Peyer's patch (tissue), 4 donors: ENCODE results near the gene GFRA4. TPM values are rescaled to one million over a fixed set of nuclear protein-coding genes. Genes with fewer than 3 reads are reported as not detected.

Source experiments
- DNase-seq, 3 donors: peaks; one replicate each; pipeline ENCODE4 v3.0.0-alpha.2; 2017 to 2019
- H3K27ac ChIP-seq, 4 donors: fragments of 200-600 bp; sonication (generic); one replicate each; pipeline ENCODE4 v1.5.1; 2016 to 2019
- H3K27me3 ChIP-seq, 2 donors: fragments of 200-600 bp; sonication (generic); one replicate each; pipeline ENCODE4 v1.5.1; 2019
- H3K36me3 ChIP-seq, 3 donors: fragments of 200-600 bp; sonication (generic); one replicate each; pipeline ENCODE4 v1.5.1; 2016 to 2019
- H3K4me1 ChIP-seq, 4 donors: fragments of 200-600 bp; sonication (generic); one replicate each; pipeline ENCODE4 v1.5.1; 2016 to 2019
- H3K4me3 ChIP-seq, 4 donors: fragments of 200-600 bp; sonication (generic); 1 replicate in 3 of 4; 2 replicates in 1 of 4; pipeline ENCODE4 v1.5.1; 2016 to 2019; ENCODE audit warnings: mild to moderate bottlenecking in 1 of 4
- H3K9me3 ChIP-seq, 4 donors: fragments of 200-600 bp; sonication (generic); one replicate each; pipeline ENCODE4 v1.5.1; 2016 to 2019; ENCODE audit warnings: mild to moderate bottlenecking in 1 of 4
- CTCF ChIP-seq, 6 experiments: fragments of 450-650 bp in 4 of 6; fragments of 200-600 bp in 2 of 6; sonication (generic) in 1 of 6; IDR thresholded peaks; one replicate each; pipeline ENCODE4 v1.5.1; 2017 to 2019; ENCODE audit warnings: antibody characterized with exemption in 6 of 6, mild to moderate bottlenecking in 3 of 6, moderate library complexity in 1 of 6
- POLR2A ChIP-seq, 2 donors: fragments of 450-650 bp; IDR thresholded peaks; one replicate each; pipeline ENCODE4 v1.5.1; 2017; ENCODE audit warnings: antibody characterized with exemption in 2 of 2, mild to moderate bottlenecking in 2 of 2, moderate library complexity in 2 of 2
- total RNA-seq, 4 donors: library from RNA; depleted of rRNA; stranded (reverse); fragments of >200 nt; gene quantifications; one replicate each; pipeline ENCODE4 v1.1.0, GENCODE V29; 2016

The GFRA4 gene
- total RNA-seq, 4 donors from 2014 or later: not detected

- Histone ChIP-seq H3K27me3 (no peaks in the 10 kb centered on the region), H3K4me3 (peak overlapping the region in 3 of 4 donors; percentile 26 to 57 (median 49)), H3K27ac (peak overlapping the region; percentile 49 to 84 (median 70)), H3K9me3 (no peaks in the 10 kb centered on the region), H3K36me3 (no peaks in the 10 kb centered on the region), H3K4me1 (peaks cover 0 to 33% (median 0%) of the 10 kb centered on the region in 4 donors)
- DNase-seq: peak in 1 of 3 donors; percentile 58
- no peak for TF ChIP-seq CTCF (IDR thresholded peaks at IDR 0.05)
- no peak for TF ChIP-seq POLR2A (IDR thresholded peaks at IDR 0.05)
These were observed 16.8 kb upstream of the GFRA4 start for GRCh38 chr20:3679749-3680700.

- H3K36me3 ChIP-seq: no peaks in the 10 kb centered on the region
- TF ChIP-seq POLR2A (IDR thresholded peaks at IDR 0.05) (no peak), CTCF (IDR thresholded peaks at IDR 0.05) (no peak)
- H3K4me1 ChIP-seq: peaks cover 0 to 33% (median 0%) of the 10 kb centered on the region in 4 donors
- H3K4me3 ChIP-seq: no peak overlapping the region
- no peaks in the 10 kb centered on the region for H3K9me3 ChIP-seq
- H3K27ac ChIP-seq: peak overlapping the region; percentile 17 to 84 (median 70)
- no peak for DNase-seq
- no peaks in the 10 kb centered on the region for H3K27me3 ChIP-seq
These were observed 15.9 kb upstream of the GFRA4 start for GRCh38 chr20:3678856-3679720.

- Histone ChIP-seq H3K9me3 (no peaks in the 10 kb centered on the region), H3K27ac (peak overlapping the region in 3 of 4 donors; percentile 43 to 84 (median 64)), H3K4me3 (no peak overlapping the region), H3K4me1 (peaks cover 0 to 33% (median 0%) of the 10 kb centered on the region in 4 donors), H3K27me3 (no peaks in the 10 kb centered on the region), H3K36me3 (no peaks in the 10 kb centered on the region)
- DNase-seq: no peak
- TF ChIP-seq POLR2A (IDR thresholded peaks at IDR 0.05) (no peak), CTCF (IDR thresholded peaks at IDR 0.05) (no peak)
These were observed 15.0 kb upstream of the GFRA4 start for GRCh38 chr20:3678198-3678597.

GRCh38 chr20:3677733-3678132 lies 14.5 kb upstream of the GFRA4 start:
- H3K27me3 ChIP-seq: no peaks in the 10 kb centered on the region
- peaks cover 0 to 35% (median under 1%) of the 10 kb centered on the region in 4 donors for H3K4me1 ChIP-seq
- TF ChIP-seq POLR2A (IDR thresholded peaks at IDR 0.05) (no peak), CTCF (IDR thresholded peaks at IDR 0.05) (no peak)
- H3K27ac ChIP-seq: peak overlapping the region in 3 of 4 donors; percentile 43 to 84 (median 64)
- H3K9me3 ChIP-seq: no peaks in the 10 kb centered on the region
- H3K4me3 ChIP-seq: no peak overlapping the region
- H3K36me3 ChIP-seq: no peaks in the 10 kb centered on the region
- DNase-seq: no peak
